Adrenal gland (tissue), 5 donors: ENCODE data around the gene PLEKHA6.

ENCODE experiments used
- POLR2A ChIP-seq, 2 donors: fragments of 450-650 bp; IDR thresholded peaks; one replicate each; pipeline ENCODE4 v1.6.1; 2017; ENCODE audit warnings: antibody characterized with exemption in 2 of 2, mild to moderate bottlenecking in 2 of 2, moderate library complexity in 1 of 2
- TF ChIP-seq, protein P1 (sequence below), 6 experiments: fragments of 450-650 bp in 4 of 6; fragments of 200-600 bp in 2 of 6; sonication (generic) in 1 of 6; IDR thresholded peaks; 1 replicate in 5 of 6; 2 replicates in 1 of 6; pipeline versions ENCODE4 v1.5.1 to v1.8.0; 2016 to 2021; ENCODE audit warnings: antibody characterized with exemption in 6 of 6, mild to moderate bottlenecking in 2 of 6, moderate library complexity in 1 of 6
- donor health status: DM: no; HTN: no; CAD: no.

DNA sequence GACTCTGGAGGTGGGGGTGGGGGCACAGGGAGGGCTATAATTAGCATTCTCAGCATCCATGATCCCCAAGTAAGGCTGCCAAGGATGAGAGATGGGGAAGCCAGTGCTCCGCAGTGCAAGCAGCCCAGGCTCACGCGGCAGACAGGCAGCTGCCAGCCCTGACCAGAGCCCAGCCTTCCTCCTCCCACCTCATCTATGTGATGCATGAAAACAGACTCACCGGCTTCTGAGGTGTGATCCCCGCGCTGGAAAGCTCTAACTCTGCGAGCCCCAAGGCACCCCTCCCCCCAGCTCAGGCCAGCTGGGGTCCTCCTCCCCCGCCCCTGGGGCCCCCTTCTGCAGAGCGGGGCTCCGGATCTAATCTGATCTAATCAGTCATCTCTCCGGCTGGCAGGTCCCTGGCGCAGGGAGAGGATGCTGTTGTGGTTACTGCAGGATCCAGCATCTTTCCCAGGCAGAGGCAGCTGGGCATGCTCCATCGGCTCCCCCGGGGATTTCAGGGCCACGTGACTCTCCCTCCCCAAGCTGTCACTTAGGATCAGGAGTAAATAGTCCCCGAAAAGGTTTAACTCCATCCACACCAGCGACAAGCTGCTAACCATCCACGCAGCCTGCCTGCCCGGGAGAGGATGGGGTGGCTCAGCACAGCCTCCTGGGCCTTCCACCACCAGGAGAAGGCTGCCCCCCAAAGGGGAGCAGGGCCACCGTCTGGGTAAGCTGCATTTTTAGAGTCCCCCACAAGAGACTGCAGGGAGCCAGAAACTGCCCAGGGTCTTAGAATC lies at the start of gene PLEKHA6:
- TF ChIP-seq POLR2A (IDR thresholded peaks at IDR 0.05), result no peak
- TF ChIP-seq, protein P1, sequence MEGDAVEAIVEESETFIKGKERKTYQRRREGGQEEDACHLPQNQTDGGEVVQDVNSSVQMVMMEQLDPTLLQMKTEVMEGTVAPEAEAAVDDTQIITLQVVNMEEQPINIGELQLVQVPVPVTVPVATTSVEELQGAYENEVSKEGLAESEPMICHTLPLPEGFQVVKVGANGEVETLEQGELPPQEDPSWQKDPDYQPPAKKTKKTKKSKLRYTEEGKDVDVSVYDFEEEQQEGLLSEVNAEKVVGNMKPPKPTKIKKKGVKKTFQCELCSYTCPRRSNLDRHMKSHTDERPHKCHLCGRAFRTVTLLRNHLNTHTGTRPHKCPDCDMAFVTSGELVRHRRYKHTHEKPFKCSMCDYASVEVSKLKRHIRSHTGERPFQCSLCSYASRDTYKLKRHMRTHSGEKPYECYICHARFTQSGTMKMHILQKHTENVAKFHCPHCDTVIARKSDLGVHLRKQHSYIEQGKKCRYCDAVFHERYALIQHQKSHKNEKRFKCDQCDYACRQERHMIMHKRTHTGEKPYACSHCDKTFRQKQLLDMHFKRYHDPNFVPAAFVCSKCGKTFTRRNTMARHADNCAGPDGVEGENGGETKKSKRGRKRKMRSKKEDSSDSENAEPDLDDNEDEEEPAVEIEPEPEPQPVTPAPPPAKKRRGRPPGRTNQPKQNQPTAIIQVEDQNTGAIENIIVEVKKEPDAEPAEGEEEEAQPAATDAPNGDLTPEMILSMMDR (IDR thresholded peaks at IDR 0.05), result peak in 3 of 6 experiments; percentile 19 to 35 (median 23)
